ENCODE results near the gene RIOK1. TPM values are rescaled to one million over a fixed set of nuclear protein-coding genes. Genes with fewer than 3 reads are reported as not detected.

RIOK1 gene
- total and polyA plus RNA-seq, 2 of the 13 experiments (the other 11 are each of a cell fraction or from before 2014, with no cell fraction given), result 9.4 to 37.8 TPM

- no peak for TF ChIP-seq HBP1 (CRISPR knock-in tag; IDR thresholded peaks at IDR 0.05; ENCODE audit: low read depth)
- no peak for TF ChIP-seq KAT7 (CRISPR knock-in tag; IDR thresholded peaks at IDR 0.05; ENCODE audit: borderline replicate concordance)
- TF ChIP-seq CREB3 (CRISPR knock-in tag; IDR thresholded peaks at IDR 0.05), result no peak
- no peak for TF ChIP-seq ZNF784 (CRISPR knock-in tag; IDR thresholded peaks at IDR 0.05; ENCODE audit: borderline replicate concordance)
- no peak for TF ChIP-seq THYN1 (CRISPR knock-in tag; IDR thresholded peaks at IDR 0.05; ENCODE audit: borderline replicate concordance, low read depth)
- no peak for TF ChIP-seq CAMTA2 (CRISPR knock-in tag; IDR thresholded peaks at IDR 0.05; ENCODE audit: borderline replicate concordance)
- no peak for TF ChIP-seq SMAD1 (CRISPR knock-in tag; IDR thresholded peaks at IDR 0.05; ENCODE audit: borderline replicate concordance, low read depth)
- no peak for TF ChIP-seq NFE2L1 (CRISPR knock-in tag; IDR thresholded peaks at IDR 0.05; ENCODE audit: borderline replicate concordance)
- TF ChIP-seq NFAT5 (CRISPR knock-in tag; IDR thresholded peaks at IDR 0.05), result no peak
- TF ChIP-seq TEAD3 (CRISPR knock-in tag; optimal IDR thresholded peaks at IDR 0.05; ENCODE audit: borderline replicate concordance), result no peak
- no peak for TF ChIP-seq SCMH1 (CRISPR knock-in tag; IDR thresholded peaks at IDR 0.05; ENCODE audit: borderline replicate concordance)
- no peak for TF ChIP-seq NKX3-1 (CRISPR knock-in tag; IDR thresholded peaks at IDR 0.05)
- 0 out of 2 replicates have a peak, but pooled peaks have one; percentile 5 for TF ChIP-seq RARA (CRISPR knock-in tag; IDR thresholded peaks at IDR 0.05)
- no peak for TF ChIP-seq CHD2 (IDR thresholded peaks at IDR 0.05; ENCODE audit: low read depth, low read length)
- no peak for TF ChIP-seq SAP130 (CRISPR knock-in tag; IDR thresholded peaks at IDR 0.05; ENCODE audit: low read depth)
- TF ChIP-seq SOX5 (CRISPR knock-in tag; IDR thresholded peaks at IDR 0.05; ENCODE audit: borderline replicate concordance), result peak; percentile 18; the same call in 1 of the 2 replicates
- no peak for TF ChIP-seq ZNF75D (CRISPR knock-in tag; IDR thresholded peaks at IDR 0.05; ENCODE audit: borderline replicate concordance)
- no peak for TF ChIP-seq ZNF550 (CRISPR knock-in tag; IDR thresholded peaks at IDR 0.05; ENCODE audit: borderline replicate concordance)
- TF ChIP-seq FOXJ3 (CRISPR knock-in tag; IDR thresholded peaks at IDR 0.05; ENCODE audit: borderline replicate concordance), result no peak
- 0 out of 2 replicates have a peak, but pooled peaks have one; percentile 8 for TF ChIP-seq ZNF644 (CRISPR knock-in tag; IDR thresholded peaks at IDR 0.05; ENCODE audit: low read depth)
- no peak for TF ChIP-seq ZNF3 (CRISPR knock-in tag; IDR thresholded peaks at IDR 0.05)
- TF ChIP-seq CENPT (CRISPR knock-in tag; IDR thresholded peaks at IDR 0.05; ENCODE audit: low read depth), result no peak
- TF ChIP-seq ZNF382 (CRISPR knock-in tag; IDR thresholded peaks at IDR 0.05; ENCODE audit: borderline replicate concordance), result no peak
These were observed 42.2 kb downstream of the RIOK1 start (continued) for GRCh38 chr6:7431674-7432390.

All from HepG2 (cell line).